ENCODE data around the gene DACT1.

GRCh38 chr14:58637391-58638230 lies at the start of gene DACT1:
- TF ChIP-seq CTCF (IDR thresholded peaks at IDR 0.05) = peak in 3 of 5 experiments; percentile 14 to 49 (median 23)
- peak in 1 of 2 donors; percentile 53 for TF ChIP-seq EP300 (IDR thresholded peaks at IDR 0.05)
- peak; percentile 16 to 52 for TF ChIP-seq POLR2A (IDR thresholded peaks at IDR 0.05)

Measured in tibial nerve (tissue), 4 donors.